Measurements from ENCODE around the gene RPS13.

- no peak for TF ChIP-seq EZH2 (IDR thresholded peaks at IDR 0.05; ENCODE audit: insufficient read depth, poor library complexity, severe bottlenecking)
- no peak for TF ChIP-seq EZH2phosphoT487 (IDR thresholded peaks at IDR 0.05; ENCODE audit: insufficient read depth, low read depth)
These were observed at the start of gene RPS13 for GRCh38 chr11:17077520-17078401.
